ENCODE data around the gene CCDC188.

- no peak for TF ChIP-seq EZH2phosphoT487 (IDR thresholded peaks at IDR 0.05; ENCODE audit: borderline replicate concordance, low read depth, low read length)
- TF ChIP-seq, protein P1, sequence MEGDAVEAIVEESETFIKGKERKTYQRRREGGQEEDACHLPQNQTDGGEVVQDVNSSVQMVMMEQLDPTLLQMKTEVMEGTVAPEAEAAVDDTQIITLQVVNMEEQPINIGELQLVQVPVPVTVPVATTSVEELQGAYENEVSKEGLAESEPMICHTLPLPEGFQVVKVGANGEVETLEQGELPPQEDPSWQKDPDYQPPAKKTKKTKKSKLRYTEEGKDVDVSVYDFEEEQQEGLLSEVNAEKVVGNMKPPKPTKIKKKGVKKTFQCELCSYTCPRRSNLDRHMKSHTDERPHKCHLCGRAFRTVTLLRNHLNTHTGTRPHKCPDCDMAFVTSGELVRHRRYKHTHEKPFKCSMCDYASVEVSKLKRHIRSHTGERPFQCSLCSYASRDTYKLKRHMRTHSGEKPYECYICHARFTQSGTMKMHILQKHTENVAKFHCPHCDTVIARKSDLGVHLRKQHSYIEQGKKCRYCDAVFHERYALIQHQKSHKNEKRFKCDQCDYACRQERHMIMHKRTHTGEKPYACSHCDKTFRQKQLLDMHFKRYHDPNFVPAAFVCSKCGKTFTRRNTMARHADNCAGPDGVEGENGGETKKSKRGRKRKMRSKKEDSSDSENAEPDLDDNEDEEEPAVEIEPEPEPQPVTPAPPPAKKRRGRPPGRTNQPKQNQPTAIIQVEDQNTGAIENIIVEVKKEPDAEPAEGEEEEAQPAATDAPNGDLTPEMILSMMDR (conservative IDR thresholded peaks at IDR 0.05; ENCODE audit: low read length), result no peak
Observed at GRCh38 chr22:20118300-20119020, 32.4 kb downstream of the CCDC188 start.

Measured in OCI-LY7 (cell line).